Upper lobe of left lung (tissue), 4 donors: ENCODE data around the gene TNS3.

ENCODE experiments used
- EP300 ChIP-seq, 4 donors: sonication (generic); formaldehyde crosslinking; IDR thresholded peaks; one replicate each; pipeline ENCODE4 v1.5.1; 2017; ENCODE audit warnings: antibody characterized with exemption in 4 of 4, control low read depth in 2 of 4
- POLR2A ChIP-seq, 4 donors: fragments of 450-650 bp; IDR thresholded peaks; one replicate each; pipeline ENCODE4 v1.5.1; 2016 to 2017; ENCODE audit warnings: antibody characterized with exemption in 4 of 4, mild to moderate bottlenecking in 2 of 4
- POLR2AphosphoS5 ChIP-seq, 2 donors: sonication (generic); formaldehyde crosslinking; IDR thresholded peaks; one replicate each; pipeline ENCODE4 v1.5.1; 2017; ENCODE audit warnings: antibody characterized with exemption in 2 of 2
- TF ChIP-seq, protein P1 (sequence below), 6 experiments: fragments of 450-650 bp in 4 of 6; fragments of 200-600 bp in 2 of 6; sonication (generic) in 2 of 6; IDR thresholded peaks; one replicate each; pipeline ENCODE4 v1.5.1; 2016 to 2019; ENCODE audit warnings: antibody characterized with exemption in 6 of 6

DNA sequence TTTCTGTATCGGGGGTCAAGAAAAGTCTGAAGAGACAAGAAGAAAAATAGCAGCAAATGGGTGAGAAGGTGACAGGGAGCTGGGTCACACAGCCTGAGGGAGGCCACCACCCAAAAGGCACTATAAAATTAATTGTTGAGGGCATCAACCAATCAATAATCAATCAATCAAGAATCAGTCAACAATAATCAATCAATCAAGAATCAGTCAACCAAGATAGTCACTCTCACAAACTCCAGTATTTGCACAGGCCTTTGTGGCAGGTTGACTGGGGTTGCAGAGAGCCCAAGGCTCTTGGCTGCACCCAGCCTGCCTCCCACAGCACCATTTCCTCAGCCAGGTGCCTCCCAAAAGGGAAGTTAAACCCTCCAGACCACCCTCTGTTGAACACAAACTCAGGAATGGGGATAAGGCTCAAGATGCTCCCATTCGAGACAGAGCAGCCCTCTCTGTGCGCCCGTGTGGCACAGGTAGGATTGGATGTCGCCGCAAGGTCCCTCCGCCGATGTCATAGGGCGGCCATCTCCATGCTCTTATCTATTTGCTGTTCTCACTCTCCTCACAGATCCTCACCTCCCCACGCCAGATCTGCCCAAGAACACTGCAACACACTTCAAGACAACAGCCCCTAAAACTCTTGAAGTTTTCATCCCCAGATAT, 64.0 kb downstream of the TNS3 start:
- TF ChIP-seq, protein P1, sequence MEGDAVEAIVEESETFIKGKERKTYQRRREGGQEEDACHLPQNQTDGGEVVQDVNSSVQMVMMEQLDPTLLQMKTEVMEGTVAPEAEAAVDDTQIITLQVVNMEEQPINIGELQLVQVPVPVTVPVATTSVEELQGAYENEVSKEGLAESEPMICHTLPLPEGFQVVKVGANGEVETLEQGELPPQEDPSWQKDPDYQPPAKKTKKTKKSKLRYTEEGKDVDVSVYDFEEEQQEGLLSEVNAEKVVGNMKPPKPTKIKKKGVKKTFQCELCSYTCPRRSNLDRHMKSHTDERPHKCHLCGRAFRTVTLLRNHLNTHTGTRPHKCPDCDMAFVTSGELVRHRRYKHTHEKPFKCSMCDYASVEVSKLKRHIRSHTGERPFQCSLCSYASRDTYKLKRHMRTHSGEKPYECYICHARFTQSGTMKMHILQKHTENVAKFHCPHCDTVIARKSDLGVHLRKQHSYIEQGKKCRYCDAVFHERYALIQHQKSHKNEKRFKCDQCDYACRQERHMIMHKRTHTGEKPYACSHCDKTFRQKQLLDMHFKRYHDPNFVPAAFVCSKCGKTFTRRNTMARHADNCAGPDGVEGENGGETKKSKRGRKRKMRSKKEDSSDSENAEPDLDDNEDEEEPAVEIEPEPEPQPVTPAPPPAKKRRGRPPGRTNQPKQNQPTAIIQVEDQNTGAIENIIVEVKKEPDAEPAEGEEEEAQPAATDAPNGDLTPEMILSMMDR (IDR thresholded peaks at IDR 0.05) = no peak
- TF ChIP-seq POLR2AphosphoS5 (IDR thresholded peaks at IDR 0.05) (no peak), POLR2A (IDR thresholded peaks at IDR 0.05) (no peak), EP300 (IDR thresholded peaks at IDR 0.05) (no peak)
